HUES48 (cell line): ENCODE data around the gene EFEMP1.

Source experiments
- H3K27ac ChIP-seq: one replicate; pipeline ENCODE4 v1.7.0; 2013; ENCODE audit warnings: low read depth, low read length, inconsistent platforms
- H3K27me3 ChIP-seq: 2 replicates; pipeline ENCODE4 v1.6.1; 2013; ENCODE audit warnings: mild to moderate bottlenecking, low read length; ENCODE audit not compliant: control insufficient read depth, insufficient read depth
- H3K36me3 ChIP-seq: 2 replicates; pipeline ENCODE4 v1.6.1; 2013; ENCODE audit warnings: low read length; ENCODE audit not compliant: control insufficient read depth, insufficient read depth
- H3K4me1 ChIP-seq: 2 replicates; pipeline ENCODE4 v1.6.1; 2013; ENCODE audit warnings: mild to moderate bottlenecking, low read length; ENCODE audit not compliant: control insufficient read depth, insufficient read depth
- H3K4me3 ChIP-seq: 2 replicates; pipeline ENCODE4 v1.5.1; 2013; ENCODE audit warnings: mild to moderate bottlenecking, low read depth, low read length
- H3K9ac ChIP-seq: 2 replicates; pipeline ENCODE4 v1.6.1; 2013; ENCODE audit warnings: mild to moderate bottlenecking, low read depth, low read length, moderate library complexity
- H3K9me3 ChIP-seq: 2 replicates; pipeline ENCODE4 v1.6.1; 2013; ENCODE audit warnings: low read length; ENCODE audit not compliant: control insufficient read depth, insufficient read depth

EFEMP1 gene

GRCh38 chr2:55882954-55883353 is 40.6 kb downstream of the EFEMP1 start:
- H3K27me3 ChIP-seq: no peaks in the 10 kb centered on the region
- no peak overlapping the region for H3K27ac ChIP-seq

GRCh38 chr2:55880416-55881143 is 43.0 kb downstream of the EFEMP1 start:
- Histone ChIP-seq H3K4me3 (no peak overlapping the region), H3K9ac (no peak overlapping the region), H3K27ac (no peak overlapping the region), H3K27me3 (no peaks in the 10 kb centered on the region), H3K9me3 (no peaks in the 10 kb centered on the region), H3K4me1 (no peaks in the 10 kb centered on the region), H3K36me3 (no peaks in the 10 kb centered on the region)

More at GRCh38 chr2:55882954-55883353, 40.6 kb downstream of the EFEMP1 start:
- Histone ChIP-seq H3K4me3 (no peak overlapping the region), H3K36me3 (no peaks in the 10 kb centered on the region), H3K9ac (no peak overlapping the region), H3K4me1 (peaks cover 4% of the 10 kb centered on the region; the same call in 1 of the 2 replicates), H3K9me3 (no peaks in the 10 kb centered on the region)

DNA sequence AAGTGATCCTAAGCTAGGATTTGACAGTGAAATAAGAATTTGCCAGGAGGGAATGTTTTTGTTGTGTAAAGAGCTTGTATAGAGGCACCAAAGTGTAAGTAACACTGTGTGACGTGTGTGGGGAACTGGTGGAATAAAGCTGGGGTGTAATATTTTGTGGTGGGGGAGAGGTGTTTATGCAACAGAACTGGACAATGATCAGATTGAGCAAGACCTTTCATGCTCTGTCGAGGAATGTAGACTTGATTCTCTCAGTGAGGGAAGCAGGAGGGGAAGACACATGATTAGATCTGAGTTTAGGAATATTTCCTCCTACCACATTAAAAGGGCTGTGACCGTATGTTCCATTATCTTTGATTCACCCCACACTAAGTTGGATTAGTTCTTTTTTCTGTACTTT is 43.6 kb downstream of the EFEMP1 start:
- no peak overlapping the region for H3K9ac ChIP-seq

DNA sequence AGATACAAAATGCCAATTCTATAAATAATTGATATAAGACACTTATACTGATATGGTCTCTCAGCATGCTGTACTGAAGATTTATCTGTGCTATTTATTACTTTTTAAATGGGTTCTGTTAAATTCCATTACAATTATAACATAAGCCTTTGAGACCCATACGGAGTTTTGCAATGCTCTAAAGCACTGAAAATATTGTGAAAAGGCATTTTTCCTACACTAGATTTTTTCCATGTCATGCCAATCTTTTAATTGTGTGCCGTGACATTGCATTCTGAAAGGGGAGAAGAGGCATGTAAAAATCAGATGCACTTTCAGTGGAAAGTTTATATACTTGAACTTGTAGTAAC is 46.5 kb downstream of the EFEMP1 start:
- no peaks in the 10 kb centered on the region for H3K27me3 ChIP-seq
- H3K4me3 ChIP-seq: no peak overlapping the region
- H3K36me3 ChIP-seq: no peaks in the 10 kb centered on the region
- H3K4me1 ChIP-seq: no peaks in the 10 kb centered on the region
- H3K9me3 ChIP-seq: no peaks in the 10 kb centered on the region
- H3K9ac ChIP-seq: no peak overlapping the region
- H3K27ac ChIP-seq: no peak overlapping the region

More for the DNA sequence above, 43.6 kb downstream of the EFEMP1 start:
- Histone ChIP-seq H3K4me1 (no peaks in the 10 kb centered on the region), H3K36me3 (no peaks in the 10 kb centered on the region), H3K27me3 (no peaks in the 10 kb centered on the region), H3K4me3 (no peak overlapping the region), H3K9me3 (no peaks in the 10 kb centered on the region), H3K27ac (no peak overlapping the region)

- Histone ChIP-seq H3K36me3 (no peaks in the 10 kb centered on the region), H3K27ac (no peak overlapping the region), H3K9ac (no peak overlapping the region), H3K9me3 (no peaks in the 10 kb centered on the region), H3K27me3 (no peaks in the 10 kb centered on the region), H3K4me1 (no peaks in the 10 kb centered on the region), H3K4me3 (no peak overlapping the region)
Observed at GRCh38 chr2:55876429-55877086, 47.0 kb downstream of the EFEMP1 start.

DNA sequence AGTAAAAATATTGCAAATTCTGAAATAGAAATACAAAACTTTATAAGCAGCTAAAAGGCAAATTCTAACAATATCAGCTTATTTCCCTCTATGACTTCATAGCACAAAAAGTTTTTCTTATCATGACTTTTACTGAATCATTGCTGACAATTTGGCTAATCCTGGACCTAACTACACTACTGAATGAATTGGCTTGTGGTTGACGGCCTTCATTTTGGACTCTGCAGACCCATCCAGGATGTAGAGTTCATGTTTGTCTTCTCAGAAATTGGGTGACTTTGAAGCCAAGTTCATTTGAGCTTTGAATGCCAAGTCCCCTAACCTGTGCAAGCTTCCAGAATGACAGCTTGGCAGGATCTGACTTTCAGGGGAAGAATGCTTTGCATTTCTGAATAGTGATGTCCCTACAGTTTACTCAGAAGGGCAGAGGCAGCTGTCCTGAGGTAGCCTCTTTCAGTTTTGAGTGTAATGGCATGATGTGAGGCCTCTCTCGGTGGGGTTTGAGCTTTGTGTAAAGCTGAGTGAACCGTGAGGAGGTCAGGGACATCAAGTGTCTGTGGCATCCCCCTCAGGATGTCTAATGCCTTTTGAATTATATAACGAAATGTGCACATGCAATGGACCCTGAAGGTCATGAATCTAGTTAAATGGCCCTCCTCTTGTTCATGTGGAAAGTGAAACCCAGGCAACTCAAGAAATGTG is 48.0 kb downstream of the EFEMP1 start:
- Histone ChIP-seq H3K9me3 (no peaks in the 10 kb centered on the region), H3K9ac (no peak overlapping the region), H3K4me1 (no peaks in the 10 kb centered on the region), H3K27ac (no peak overlapping the region), H3K27me3 (no peaks in the 10 kb centered on the region), H3K36me3 (no peaks in the 10 kb centered on the region), H3K4me3 (no peak overlapping the region)

DNA sequence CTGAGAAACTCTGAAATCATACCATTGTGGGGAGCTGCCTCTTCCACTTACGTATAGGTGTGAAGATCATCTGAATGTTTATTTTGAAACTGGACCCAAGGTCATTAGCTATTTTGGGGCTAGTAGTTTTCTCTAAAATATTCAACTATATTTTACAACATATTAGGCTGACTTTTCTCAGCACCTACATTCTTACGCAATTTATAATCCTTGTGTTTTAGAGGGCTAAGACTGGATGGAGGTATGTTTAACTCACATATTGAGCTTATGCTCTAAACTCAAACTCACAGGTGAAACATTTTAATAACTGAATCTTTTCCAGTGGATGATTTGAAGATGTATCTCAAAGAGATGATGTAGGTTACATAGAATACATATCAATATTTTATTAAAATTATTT is 49.2 kb downstream of the EFEMP1 start:
- Histone ChIP-seq H3K36me3 (no peaks in the 10 kb centered on the region), H3K9ac (no peak overlapping the region), H3K4me1 (no peaks in the 10 kb centered on the region), H3K4me3 (no peak overlapping the region), H3K9me3 (no peaks in the 10 kb centered on the region), H3K27me3 (no peaks in the 10 kb centered on the region), H3K27ac (no peak overlapping the region)

DNA sequence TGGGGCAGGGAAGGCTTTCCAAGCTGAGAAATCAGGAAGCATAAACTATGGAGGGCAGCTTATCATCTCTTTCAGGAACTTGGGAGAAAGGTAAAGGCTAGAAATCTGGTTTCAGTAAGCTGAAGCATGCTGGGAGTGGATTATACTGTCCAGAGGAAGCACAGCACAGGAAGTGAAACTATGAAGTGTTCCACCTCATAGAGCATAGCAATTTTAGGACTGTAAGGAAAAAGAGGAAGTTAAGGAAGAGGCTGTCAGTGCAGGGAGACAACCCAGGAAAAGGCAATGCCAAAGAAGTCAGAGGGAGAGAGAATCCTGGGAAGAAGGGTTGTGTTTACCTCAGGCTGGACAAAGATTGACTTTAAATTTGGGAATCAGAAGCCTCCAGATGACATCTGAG is 51.9 kb downstream of the EFEMP1 start:
- Histone ChIP-seq H3K27ac (no peak overlapping the region), H3K36me3 (no peaks in the 10 kb centered on the region), H3K4me3 (no peak overlapping the region), H3K9ac (no peak overlapping the region), H3K27me3 (no peaks in the 10 kb centered on the region), H3K4me1 (no peaks in the 10 kb centered on the region), H3K9me3 (no peaks in the 10 kb centered on the region)

GRCh38 chr2:55869637-55870325 is 53.8 kb downstream of the EFEMP1 start:
- Histone ChIP-seq H3K27ac (no peak overlapping the region), H3K36me3 (no peaks in the 10 kb centered on the region), H3K9me3 (no peaks in the 10 kb centered on the region), H3K4me3 (no peak overlapping the region), H3K27me3 (no peaks in the 10 kb centered on the region), H3K4me1 (no peaks in the 10 kb centered on the region), H3K9ac (no peak overlapping the region)

DNA sequence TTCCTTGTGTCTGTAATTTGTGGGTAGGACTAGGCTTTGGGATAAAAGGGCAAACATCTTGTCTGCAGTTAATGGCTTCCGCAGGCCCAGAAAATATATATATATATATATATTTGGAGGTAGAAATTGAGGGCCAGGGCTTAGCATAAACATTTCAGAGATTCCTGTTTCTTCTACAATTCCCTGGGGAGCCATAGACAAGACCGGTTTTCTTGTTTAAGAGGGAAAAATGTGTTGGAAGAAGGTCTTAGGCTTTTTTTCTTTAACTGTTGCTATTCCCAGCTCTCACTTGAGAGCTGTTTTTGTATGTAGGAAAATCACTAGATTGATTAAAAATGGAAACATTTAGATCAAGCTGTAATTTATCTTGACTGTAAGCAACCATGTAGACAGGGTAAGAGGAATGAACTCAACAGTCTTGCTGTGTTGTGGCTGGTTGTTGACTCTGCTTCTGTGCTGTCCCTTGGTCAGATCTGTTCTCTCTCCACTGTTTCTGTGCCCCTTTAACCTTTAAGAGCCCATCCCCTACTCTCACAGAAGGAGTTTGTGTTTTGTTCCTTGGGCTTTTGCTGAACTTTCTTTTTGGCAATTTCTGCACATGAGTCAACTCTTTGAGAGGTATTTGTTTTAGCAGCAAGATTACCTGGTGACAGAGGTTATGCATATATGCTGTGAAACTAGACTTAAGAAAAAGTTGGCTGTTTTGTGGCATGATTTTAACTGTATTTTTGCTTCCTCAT is 58.3 kb downstream of the EFEMP1 start:
- H3K27me3 ChIP-seq: no peaks in the 10 kb centered on the region
- H3K27ac ChIP-seq: no peak overlapping the region
- H3K9ac ChIP-seq: no peak overlapping the region
- H3K36me3 ChIP-seq: no peaks in the 10 kb centered on the region
- no peaks in the 10 kb centered on the region for H3K4me1 ChIP-seq
- H3K9me3 ChIP-seq: no peaks in the 10 kb centered on the region
- no peak overlapping the region for H3K4me3 ChIP-seq
